Esophagus squamous epithelium (tissue), 5 donors: Measurements from ENCODE around the gene SMIM35. TPM values are rescaled to one million over a fixed set of nuclear protein-coding genes. Genes with fewer than 3 reads are reported as not detected.

Source experiments
- DNase-seq: peaks from one replicate; lab custom pipeline; 2025; lab: John Stamatoyannopoulos, UW
- H3K27ac ChIP-seq, 4 donors: fragments of 200-600 bp; sonication (generic); one replicate each; pipeline ENCODE4 v1.5.1; 2016 to 2019; ENCODE audit warnings: mild to moderate bottlenecking in 1 of 4
- H3K27me3 ChIP-seq, 4 donors: fragments of 200-600 bp; sonication (generic); 1 replicate in 3 of 4; 2 replicates in 1 of 4; pipeline versions ENCODE4 v1.5.1 to v1.6.0; 2017 to 2021; ENCODE audit warnings: antibody characterized with exemption in 1 of 4
- H3K36me3 ChIP-seq, 3 donors: fragments of 200-600 bp; sonication (generic); one replicate each; pipeline ENCODE4 v1.5.1; 2016 to 2019
- H3K4me1 ChIP-seq, 3 donors: fragments of 200-600 bp; sonication (generic); one replicate each; pipeline ENCODE4 v1.5.1; 2017 to 2019
- H3K4me3 ChIP-seq, 4 donors: fragments of 200-600 bp; sonication (generic); 1 replicate in 3 of 4; 2 replicates in 1 of 4; pipeline ENCODE4 v1.5.1; 2016 to 2019; ENCODE audit warnings: mild to moderate bottlenecking in 2 of 4, moderate library complexity in 1 of 4
- H3K9me3 ChIP-seq, 3 donors: fragments of 200-600 bp; sonication (generic); one replicate each; pipeline ENCODE4 v1.5.1; 2016 to 2019
- CTCF ChIP-seq, 6 experiments: fragments of 450-650 bp in 4 of 6; fragments of 200-600 bp in 2 of 6; sonication (generic) in 2 of 6; IDR thresholded peaks; one replicate each; pipeline ENCODE4 v1.5.1; 2016 to 2019; ENCODE audit warnings: antibody characterized with exemption in 6 of 6, mild to moderate bottlenecking in 4 of 6, moderate library complexity in 4 of 6
- POLR2A ChIP-seq, 4 donors: fragments of 450-650 bp; IDR thresholded peaks; one replicate each; pipeline ENCODE4 v1.6.1; 2017; ENCODE audit warnings: antibody characterized with exemption in 4 of 4, mild to moderate bottlenecking in 4 of 4, moderate library complexity in 3 of 4
- WGBS, 2 donors: methylation state at CpG; one replicate each; pipeline ENCODE4 v1.1.5; 2018; 5-methylcytosine and 5-hydroxymethylcytosine counted together
- intact Hi-C: fragments of 100-400 bp; cut with DNase I; formaldehyde crosslinking; loops from one replicate; pipeline ENCODE4 v1.15.0; 2022
- total RNA-seq, 4 donors: library from RNA; depleted of rRNA; stranded (reverse); fragments of >200 nt; gene quantifications; one replicate each; pipeline ENCODE4 v1.1.0, GENCODE V29; 2016
- donor health status: DM: yes; HTN: yes; CAD: no.

Gene SMIM35
- total RNA-seq, 4 donors from 2014 or later: not detected

DNA sequence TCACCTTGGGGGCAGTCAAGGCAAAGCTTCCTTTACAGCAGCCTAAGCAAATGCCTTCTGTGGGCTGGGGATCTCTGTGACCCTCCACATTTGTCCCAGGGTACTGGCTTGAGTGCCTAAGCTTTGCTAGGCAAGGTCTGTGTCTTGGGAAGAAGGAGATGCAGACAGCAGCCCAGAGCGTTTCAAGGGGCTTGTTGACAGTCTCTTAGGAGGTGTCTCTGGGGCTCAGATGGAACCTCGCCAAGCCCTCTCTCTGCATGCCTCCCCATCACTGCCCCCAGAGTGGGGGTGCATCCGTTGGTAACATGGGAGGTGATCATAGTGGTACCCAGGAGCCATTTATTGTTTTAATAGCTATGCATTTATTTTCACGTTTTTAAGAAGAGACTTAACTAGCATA lies 39.0 kb downstream of the SMIM35 start:
- Histone ChIP-seq H3K36me3 (no peaks in the 10 kb centered on the region), H3K4me1 (peaks cover 0 to 29% (median 12%) of the 10 kb centered on the region in 3 donors), H3K27ac (no peak overlapping the region), H3K9me3 (no peaks in the 10 kb centered on the region), H3K4me3 (no peak overlapping the region), H3K27me3 (peaks cover 0 to 60% (median 0%) of the 10 kb centered on the region in 4 donors)
- 70 to 87% methylated on average over 3 to 4 of the region's 4 CpGs for WGBS, 2 donors
- intact Hi-C loops: no loop called here
- no peak for DNase-seq
- TF ChIP-seq CTCF (IDR thresholded peaks at IDR 0.05) (no peak), POLR2A (IDR thresholded peaks at IDR 0.05) (no peak)

DNA sequence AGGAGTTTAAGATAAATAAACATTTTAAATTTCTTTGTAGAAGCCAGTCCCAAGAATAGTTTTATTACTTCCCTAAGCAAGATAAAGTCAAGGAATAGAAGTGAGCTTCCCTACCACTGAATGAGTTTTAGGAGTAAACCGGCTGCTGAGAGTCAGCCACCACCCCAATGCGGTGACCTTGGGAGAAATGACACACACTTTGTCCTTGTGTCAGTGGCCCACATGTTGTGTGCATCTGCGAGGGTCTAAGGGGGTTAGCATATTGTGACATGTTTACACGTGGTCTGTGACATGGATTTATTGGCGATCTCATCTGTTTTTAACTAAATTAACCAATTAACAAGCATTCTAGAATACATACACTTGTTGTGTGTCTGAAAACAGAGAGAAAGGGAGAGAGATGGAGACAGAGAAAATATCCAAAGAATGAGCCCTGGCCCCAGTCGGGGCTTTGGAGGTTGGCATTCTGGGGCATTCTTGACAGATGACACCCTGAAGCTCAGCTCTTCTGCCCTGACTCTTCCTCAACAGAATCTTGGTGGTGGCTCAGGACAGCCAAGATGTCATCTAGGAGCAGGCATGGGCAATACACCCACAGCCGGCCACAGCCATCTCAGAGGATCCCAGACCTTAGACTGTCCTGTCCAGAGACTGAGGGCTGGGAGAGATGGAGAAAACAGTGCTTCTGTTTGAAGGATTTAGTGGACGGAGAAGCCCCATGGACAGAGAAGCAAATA lies 39.6 kb downstream of the SMIM35 start:
- 78 to 82% methylated on average over 8 of the region's 8 CpGs for WGBS, 2 donors
- Histone ChIP-seq H3K27me3 (peaks cover 0 to 64% (median 0%) of the 10 kb centered on the region in 4 donors), H3K9me3 (no peaks in the 10 kb centered on the region), H3K4me1 (peaks cover 0 to 22% (median 12%) of the 10 kb centered on the region in 3 donors), H3K4me3 (no peak overlapping the region), H3K36me3 (no peaks in the 10 kb centered on the region), H3K27ac (no peak overlapping the region)
- no peak for DNase-seq
- TF ChIP-seq CTCF (IDR thresholded peaks at IDR 0.05): no peak
- no peak for TF ChIP-seq POLR2A (IDR thresholded peaks at IDR 0.05)
- intact Hi-C loops: no loop called here

DNA sequence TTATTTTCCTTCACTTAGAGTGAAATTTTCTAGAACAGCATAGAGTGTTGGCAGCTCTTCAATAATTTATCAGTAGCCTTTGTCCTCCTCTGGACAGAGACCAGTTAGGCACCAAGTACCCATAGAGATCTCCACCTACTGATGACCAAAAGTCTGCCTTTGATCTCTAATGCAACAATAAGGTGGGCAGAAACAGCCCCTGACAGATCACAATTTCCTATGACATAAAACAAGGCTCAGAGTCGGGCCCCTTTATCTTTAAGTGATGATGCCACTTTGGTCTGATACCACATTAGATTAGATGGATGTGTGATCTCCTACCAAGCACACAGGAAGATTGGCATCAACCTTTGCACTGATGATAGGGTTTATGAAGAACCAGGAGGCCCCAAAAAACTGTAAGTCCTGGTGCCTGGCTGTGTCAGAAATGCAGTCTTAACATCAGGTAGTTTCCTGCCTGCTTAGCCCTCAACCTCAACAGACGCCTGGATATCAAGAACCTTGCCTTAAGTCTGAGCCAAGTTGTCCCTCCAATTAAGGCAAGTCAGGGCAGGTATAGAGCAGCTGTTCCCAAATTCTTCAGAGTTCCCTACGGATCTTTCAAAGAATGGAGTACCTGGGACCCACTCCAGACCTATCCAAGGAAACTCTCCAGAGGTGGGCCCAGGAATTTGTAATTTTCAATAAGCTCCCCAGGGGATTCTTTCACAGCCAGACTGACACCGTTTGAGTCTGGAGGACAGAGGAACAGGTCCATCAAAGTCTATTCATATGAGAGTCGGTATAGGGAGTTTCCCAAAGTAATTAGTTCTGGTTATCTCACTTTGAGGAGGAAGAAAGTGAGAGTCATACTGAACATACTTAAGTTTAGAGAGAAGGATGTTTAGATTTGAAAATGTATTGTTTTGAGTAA lies 40.5 kb downstream of the SMIM35 start:
- H3K27ac ChIP-seq: no peak overlapping the region
- intact Hi-C loops: no loop called here

DNA sequence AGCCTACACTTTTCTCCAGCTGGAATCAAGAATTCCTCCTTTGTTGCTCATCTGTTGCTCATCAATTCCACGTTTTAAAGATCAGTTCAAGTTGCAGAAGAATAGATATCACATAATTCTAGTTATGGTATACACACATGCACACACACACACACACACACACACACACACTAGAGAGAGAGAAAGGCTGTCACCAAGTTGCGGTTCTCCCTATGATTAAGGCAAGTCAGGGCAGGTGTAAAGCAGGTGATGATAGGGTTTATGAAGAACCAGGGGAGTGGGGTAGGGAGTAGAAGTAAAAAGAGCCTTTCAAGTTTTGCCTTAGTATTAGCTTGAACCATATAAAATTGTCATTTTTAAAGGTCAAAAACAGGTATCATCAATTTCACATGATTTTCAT lies 41.6 kb downstream of the SMIM35 start:
- H3K9me3 ChIP-seq: no peaks in the 10 kb centered on the region
- peaks cover 0 to 19% (median 12%) of the 10 kb centered on the region in 3 donors for H3K4me1 ChIP-seq
- no peak for TF ChIP-seq POLR2A (IDR thresholded peaks at IDR 0.05)
- intact Hi-C loops: no loop called here
- H3K27me3 ChIP-seq: peaks cover 0 to 62% (median 0%) of the 10 kb centered on the region in 4 donors
- no peak for DNase-seq
- no peak overlapping the region for H3K27ac ChIP-seq
- WGBS, 2 donors: 36 to 43% methylated on average over 2 of the region's 2 CpGs
- H3K36me3 ChIP-seq: no peaks in the 10 kb centered on the region
- H3K4me3 ChIP-seq: no peak overlapping the region

More for the DNA sequence above, 40.5 kb downstream of the SMIM35 start:
- Histone ChIP-seq H3K9me3 (no peaks in the 10 kb centered on the region), H3K4me3 (no peak overlapping the region), H3K36me3 (no peaks in the 10 kb centered on the region), H3K4me1 (peaks cover 0 to 19% (median 12%) of the 10 kb centered on the region in 3 donors), H3K27me3 (peaks cover 0 to 68% (median 0%) of the 10 kb centered on the region in 4 donors)
- 24 to 44% methylated on average over 5 of the region's 5 CpGs for WGBS, 2 donors
- no peak for DNase-seq
- no peak for TF ChIP-seq CTCF (IDR thresholded peaks at IDR 0.05)
- TF ChIP-seq POLR2A (IDR thresholded peaks at IDR 0.05): no peak

DNA sequence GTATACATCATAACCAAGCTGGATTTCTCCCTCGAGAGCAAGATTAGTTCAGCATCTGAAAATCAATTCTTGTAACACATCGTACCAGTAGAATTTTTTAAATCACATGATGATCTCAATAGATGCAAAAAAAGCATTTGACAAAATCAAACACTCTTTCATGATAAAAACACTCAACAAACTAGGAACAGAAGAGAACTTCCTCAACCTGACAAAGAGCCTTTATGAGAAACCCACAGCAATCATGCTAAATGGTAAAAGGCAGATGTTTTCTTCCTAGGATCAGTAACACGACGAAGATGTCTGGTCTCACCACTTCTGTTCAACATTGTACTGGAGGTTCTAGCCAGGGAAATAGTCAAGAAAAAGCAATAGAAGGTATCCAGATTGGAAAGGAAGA lies 44.0 kb downstream of the SMIM35 start:
- intact Hi-C loops: no loop called here
- Histone ChIP-seq H3K4me3 (no peak overlapping the region), H3K9me3 (no peaks in the 10 kb centered on the region), H3K27me3 (peaks cover 0 to 65% (median 0%) of the 10 kb centered on the region in 4 donors), H3K4me1 (peaks cover 0 to 19% (median 12%) of the 10 kb centered on the region in 3 donors), H3K27ac (no peak overlapping the region), H3K36me3 (no peaks in the 10 kb centered on the region)
- DNase-seq: no peak
- no peak for TF ChIP-seq POLR2A (IDR thresholded peaks at IDR 0.05)
- TF ChIP-seq CTCF (IDR thresholded peaks at IDR 0.05): no peak
- WGBS, 2 donors: 79 to 82% methylated on average over 4 of the region's 4 CpGs
